Stimulated activated CD4-positive, alpha-beta T cell treated with anti-CD3 and anti-CD28 coated beads, Interleukin-15, amount 100 ng/mL, for 1 hour (primary cell): ENCODE data around the gene DMRTC1B.
"Not testable (repeated sequence)": the region's sequence is repeated elsewhere in the genome, so short reads cannot be mapped to it uniquely, and the experiment has no call there.

Source experiments
- DNase-seq, 2 donors: peaks; one replicate each; pipeline ENCODE4 v3.0.0-alpha.2; 2020; ENCODE audit warnings: low read depth in 1 of 2, low spot score in 1 of 2

DMRTC1B gene

DNA sequence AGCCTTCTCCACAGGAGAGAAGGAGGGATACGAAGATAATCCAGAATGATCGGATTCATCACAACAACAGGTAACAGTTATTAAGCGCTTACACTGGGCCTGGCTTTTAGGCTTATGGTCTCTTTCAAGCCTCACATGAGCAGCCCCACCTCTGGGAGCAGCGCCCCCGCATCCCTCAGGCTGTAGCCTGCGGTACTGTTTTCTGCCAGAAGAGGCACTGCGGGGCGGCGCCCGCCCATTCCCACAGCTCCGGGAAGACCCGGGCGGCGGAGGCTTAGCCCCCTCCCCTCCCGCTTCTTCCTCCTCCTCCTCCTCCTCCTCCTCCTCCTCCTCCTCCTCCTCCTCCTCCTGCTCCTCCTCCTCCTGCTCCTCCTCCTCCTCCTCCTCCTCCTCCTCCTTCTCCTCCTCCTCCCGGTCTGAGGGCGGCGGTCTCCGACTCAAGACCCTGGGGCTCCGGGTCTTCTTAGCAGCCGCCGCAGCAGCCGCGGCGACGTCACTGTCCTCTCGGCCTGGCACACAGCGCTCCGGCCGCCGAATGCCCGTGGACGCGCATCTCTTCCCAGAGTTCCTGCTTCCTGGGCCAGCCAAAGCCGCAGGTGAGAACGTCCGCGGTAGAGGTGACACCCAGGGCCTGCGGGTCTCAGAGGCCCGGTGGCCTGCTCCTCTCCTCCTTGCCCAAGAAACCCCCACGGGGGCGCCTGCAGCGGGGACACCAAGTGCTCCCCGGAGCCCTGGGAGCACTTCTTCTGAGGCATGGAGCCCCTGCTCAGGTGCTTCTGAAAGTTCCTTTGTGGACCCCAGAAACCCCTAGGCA lies at the start of gene DMRTC1B:
TSS of gene DMRTC1B (plus strand) at position 238 of the 814 bp plus-strand sequence. CDS start 68,246 bp downstream, outside the sequence.
- DNase-seq: not testable (repeated sequence)

DNA sequence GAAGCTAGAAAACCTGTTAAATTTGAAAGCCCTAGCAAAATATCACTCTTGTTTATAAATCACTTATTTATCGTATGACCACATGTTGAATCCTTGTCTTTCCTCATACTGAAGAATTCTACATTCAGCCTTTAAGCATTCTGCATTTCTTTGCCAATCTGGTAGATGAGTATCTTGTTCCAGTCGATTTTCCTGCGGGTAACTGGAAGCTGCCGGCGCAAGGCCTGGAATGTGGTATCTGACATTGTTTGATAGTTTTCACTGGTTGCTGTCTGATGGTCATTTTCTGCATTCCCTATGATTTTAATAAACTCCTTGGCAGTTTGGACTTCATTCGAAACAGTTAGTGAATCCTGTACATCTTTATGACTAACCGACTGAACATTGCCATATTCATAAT lies 48.8 kb upstream of the DMRTC1B start:
- no peak for DNase-seq

DNA sequence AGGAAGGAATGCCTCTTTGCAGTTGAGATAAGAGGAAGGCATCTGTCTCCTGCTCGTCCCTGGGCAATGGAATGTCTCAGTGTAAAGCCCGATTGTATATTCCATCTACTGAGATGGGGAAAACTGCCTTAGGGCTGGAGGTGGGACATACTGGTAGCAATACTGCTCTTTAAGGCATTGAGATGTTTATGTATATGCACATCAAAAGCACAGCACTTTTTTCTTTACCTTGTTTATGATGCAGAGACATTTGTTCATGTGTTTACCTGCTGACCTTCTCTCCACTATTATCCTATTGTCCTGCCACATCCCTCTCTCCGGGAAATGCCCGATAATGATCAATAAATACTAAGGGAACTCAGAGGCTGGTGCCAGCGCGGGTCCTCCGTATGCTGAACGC lies 43.1 kb upstream of the DMRTC1B start:
- not testable (repeated sequence) for DNase-seq

- DNase-seq: no peak
Measured at GRCh38 chrX:72735561-72735960, 41.1 kb upstream of the DMRTC1B start.

- not testable (repeated sequence) for DNase-seq
Measured at GRCh38 chrX:72745546-72745945, 31.1 kb upstream of the DMRTC1B start.

GRCh38 chrX:72748545-72748944 lies 28.1 kb upstream of the DMRTC1B start:
- not testable (repeated sequence) for DNase-seq

GRCh38 chrX:72760454-72760853 lies 16.2 kb upstream of the DMRTC1B start:
- DNase-seq: not testable (repeated sequence)

DNA sequence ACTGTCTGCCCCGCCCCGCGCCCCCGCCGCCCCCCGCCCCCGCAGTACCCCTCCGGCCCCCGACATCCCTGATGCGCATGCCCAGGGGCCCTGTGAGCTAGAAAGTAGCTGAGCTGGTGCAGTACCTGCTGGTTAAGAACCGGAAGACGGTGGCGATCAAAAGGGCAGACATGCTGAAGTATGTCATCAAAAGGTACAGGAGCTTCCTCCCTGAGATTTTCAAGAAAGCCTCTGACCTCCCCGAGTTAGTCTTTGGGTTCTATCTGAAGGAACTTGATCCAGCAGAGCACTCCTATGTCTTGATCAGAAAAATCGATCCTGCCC lies 739 bp downstream of the DMRTC1B start:
- not testable (repeated sequence) for DNase-seq

GRCh38 chrX:72778146-72778545 lies 1.5 kb downstream of the DMRTC1B start:
- DNase-seq: not testable (repeated sequence)

DNA sequence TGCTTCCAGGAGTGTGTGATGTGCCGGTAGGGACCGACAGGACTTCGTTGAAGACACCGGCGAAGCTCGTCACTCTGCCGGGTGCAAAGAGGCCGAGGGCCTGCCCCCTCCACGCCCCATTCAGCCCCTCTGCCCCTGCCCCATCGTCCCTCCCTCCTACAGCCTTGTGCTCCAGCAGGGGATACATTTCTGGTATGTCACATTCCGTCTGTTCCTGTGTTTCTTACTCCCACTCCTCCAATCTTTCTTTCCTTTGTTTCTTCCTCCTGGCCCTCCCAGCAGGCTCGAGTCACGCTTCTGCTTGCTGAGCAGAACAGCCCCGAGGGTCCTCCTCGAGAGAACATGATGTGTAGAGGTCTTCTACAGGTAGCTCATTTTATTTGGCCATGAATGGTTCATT lies 5.9 kb downstream of the DMRTC1B start, which contains the start of gene FAM236B:
TSS of gene FAM236B (minus strand) at position 101 of the 400 bp plus-strand sequence. CDS start at position 1, 100 bp downstream.
- DNase-seq: not testable (repeated sequence)

DNA sequence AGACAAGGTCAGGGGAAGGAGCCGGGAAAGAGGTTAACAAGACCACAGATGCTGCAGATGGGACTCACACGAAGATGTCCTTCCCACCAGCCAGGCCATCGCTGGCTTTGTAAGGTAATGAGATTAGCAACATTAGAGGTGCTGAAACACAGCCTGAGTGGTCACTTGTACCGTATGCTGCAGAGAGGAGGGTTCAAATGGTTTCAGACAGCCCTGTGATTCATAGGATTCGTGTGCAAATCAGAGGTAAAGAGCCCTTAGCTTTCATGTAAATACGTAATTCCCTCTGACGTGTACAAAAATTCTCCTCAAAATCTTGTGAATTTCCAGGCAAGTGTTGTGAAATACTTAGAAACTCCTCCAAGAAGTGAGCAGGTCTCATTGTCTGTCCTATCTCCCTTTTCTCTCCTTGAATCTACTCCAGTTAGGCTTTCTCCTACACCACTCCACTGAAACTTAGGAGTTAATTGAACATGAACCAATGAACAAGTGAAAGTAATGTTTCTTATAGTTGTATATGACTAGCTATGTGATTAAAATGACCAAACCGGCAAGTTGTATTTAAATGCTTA lies 6.8 kb downstream of the DMRTC1B start:
- DNase-seq: not testable (repeated sequence)

GRCh38 chrX:72783964-72784363 lies 7.3 kb downstream of the DMRTC1B start:
- DNase-seq: not testable (repeated sequence)

DNA sequence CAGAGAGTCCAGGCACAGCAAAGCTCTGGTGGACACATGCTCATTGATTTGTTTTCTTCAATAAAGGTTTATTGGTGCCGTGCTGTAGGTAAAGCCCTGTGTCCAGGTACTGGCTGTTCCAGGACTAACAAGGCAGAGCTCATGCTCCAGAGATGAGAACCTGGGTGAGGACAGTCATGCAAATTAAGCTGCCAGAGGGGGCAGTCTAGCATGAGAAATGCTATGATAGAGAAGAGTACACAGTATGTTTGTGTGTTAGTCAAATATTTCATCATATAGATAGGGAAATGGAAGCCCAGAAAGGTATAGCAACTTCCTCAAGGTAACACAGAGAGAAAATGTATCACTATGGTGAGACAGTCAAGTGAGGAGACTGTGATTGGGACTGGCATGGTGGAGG lies 11.5 kb downstream of the DMRTC1B start:
- not testable (repeated sequence) for DNase-seq

DNA sequence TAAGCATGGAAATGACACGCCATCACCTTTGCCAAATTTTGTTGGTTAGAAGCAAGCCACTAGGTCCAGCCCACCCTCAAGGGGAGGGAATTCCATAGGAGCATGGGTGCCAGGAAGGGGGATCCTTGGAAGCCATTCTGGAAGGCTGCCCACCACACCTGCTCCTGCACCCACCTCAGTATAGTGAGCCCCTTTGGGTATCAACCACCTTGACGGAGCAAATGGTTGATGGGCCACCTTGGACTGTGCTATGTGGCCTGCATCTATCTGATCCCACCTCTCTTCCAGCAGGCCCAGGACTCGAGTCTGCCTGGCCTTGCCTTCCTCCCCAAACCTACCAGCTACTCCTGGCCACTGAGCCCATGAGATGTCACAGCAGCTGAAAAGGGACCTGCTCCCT lies 13.7 kb downstream of the DMRTC1B start:
- DNase-seq: not testable (repeated sequence)

DNA sequence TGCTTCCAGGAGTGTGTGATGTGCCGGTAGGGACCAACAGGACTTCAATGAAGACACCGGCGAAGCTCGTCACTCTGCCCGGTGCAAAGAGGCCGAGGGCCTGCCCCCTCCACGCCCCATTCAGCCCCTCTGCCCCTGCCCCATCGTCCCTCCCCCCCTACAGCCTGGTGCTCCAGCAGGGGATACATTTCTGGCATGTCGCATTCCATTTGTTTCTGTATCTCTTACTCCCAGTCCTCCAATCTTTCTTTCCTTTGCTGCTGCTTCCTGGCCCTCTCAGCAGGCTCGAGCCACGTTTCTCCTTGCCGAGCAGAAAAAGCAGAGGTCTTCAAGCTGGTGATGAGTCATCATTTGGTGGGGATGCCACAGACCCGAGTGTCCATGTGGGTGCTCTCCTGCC lies 31.4 kb downstream of the DMRTC1B start, which contains the start of gene FAM236D:
TSS of gene FAM236D (minus strand) at position 101 of the 400 bp plus-strand sequence. CDS start at position 1, 100 bp downstream.
- not testable (repeated sequence) for DNase-seq

DNA sequence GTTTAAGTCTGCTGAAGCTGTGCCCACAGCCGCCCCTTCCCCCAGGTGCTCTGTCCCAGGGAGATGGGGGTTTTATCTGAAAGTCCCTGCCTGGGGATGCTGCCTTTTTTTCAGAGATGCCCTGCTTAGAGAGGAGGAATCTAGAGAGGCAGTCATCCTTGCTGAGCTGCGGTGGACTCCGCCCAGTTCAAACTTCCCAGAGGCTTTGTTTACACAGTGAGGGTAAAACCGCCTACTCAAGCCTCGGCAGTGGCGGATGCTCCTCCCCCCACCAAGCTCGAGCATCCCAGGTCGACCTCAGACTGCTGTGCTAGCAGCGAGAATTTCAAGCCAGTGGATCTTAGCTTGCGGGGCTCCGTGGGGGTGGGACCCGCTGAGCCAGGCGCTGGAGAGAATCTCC lies 54.0 kb downstream of the DMRTC1B start:
- DNase-seq: not testable (repeated sequence)

DNA sequence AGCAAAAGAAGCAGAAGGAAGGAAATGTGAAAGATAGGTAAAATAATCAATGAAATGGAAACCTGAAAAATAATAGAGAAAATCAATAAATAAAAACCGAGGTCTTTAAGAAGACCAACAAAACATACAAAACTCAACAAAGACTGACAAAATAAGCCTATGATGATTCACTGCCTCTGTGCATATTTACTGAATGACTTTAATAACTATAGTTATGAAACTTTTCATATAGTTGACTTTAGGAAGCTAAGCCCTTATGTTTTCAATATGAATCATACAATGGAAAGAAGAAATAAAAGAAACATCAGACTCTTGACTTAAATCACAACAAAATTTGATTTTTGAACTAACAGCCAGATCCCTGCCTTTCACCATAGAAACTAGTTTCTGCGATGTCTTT lies 60.8 kb downstream of the DMRTC1B start:
- DNase-seq: not testable (repeated sequence)

DNA sequence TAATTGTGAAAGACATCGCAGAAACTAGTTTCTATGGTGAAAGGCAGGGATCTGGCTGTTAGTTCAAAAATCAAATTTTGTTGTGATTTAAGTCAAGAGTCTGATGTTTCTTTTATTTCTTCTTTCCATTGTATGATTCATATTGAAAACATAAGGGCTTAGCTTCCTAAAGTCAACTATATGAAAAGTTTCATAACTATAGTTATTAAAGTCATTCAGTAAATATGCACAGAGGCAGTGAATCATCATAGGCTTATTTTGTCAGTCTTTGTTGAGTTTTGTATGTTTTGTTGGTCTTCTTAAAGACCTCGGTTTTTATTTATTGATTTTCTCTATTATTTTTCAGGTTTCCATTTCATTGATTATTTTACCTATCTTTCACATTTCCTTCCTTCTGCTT lies 106.2 kb downstream of the DMRTC1B start:
- not testable (repeated sequence) for DNase-seq

GRCh38 chrX:72889740-72890139 lies 113.0 kb downstream of the DMRTC1B start:
- not testable (repeated sequence) for DNase-seq
